Measurements from ENCODE around the gene PRRT4. TPM values are rescaled to one million over a fixed set of nuclear protein-coding genes. Genes with fewer than 3 reads are reported as not detected.

PRRT4 gene
- total and polyA plus RNA-seq, 9 of the 15 experiments (the other 6 are each of a cell fraction or from before 2014, with no cell fraction given) = not detected

DNA sequence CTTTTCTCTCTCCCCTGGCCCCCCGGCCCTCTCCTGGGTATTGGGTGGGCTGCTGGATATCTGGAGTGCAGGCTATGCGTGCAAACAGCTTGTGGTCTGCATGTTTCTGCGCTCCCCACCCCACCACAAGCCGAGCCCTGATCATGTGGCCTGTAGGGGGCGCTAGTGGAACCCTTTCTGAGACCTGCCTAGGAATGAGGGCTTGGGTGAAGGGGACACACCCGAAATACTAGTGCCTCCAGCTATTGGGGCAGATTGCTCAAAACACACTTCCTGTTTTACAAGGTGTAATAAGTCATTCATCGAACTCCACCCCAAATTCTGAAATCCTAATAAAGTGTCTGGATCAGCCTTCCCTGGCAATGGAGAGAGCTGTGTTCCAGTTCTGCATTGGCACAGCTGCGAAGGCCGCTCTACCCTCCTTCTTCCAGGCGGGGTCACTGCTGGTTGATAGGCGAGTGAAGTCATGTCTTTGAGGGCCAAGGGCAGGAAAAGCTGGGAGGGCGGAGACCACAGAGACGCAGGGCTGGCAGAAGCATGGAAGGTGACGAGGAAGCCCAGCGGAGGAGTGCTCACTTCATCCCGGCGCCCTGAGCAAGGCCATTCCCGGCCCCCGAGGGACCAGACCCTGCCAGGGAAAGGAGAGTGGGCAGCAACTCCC lies 19.8 kb upstream of the PRRT4 start (continued):
- TF ChIP-seq, protein P1, sequence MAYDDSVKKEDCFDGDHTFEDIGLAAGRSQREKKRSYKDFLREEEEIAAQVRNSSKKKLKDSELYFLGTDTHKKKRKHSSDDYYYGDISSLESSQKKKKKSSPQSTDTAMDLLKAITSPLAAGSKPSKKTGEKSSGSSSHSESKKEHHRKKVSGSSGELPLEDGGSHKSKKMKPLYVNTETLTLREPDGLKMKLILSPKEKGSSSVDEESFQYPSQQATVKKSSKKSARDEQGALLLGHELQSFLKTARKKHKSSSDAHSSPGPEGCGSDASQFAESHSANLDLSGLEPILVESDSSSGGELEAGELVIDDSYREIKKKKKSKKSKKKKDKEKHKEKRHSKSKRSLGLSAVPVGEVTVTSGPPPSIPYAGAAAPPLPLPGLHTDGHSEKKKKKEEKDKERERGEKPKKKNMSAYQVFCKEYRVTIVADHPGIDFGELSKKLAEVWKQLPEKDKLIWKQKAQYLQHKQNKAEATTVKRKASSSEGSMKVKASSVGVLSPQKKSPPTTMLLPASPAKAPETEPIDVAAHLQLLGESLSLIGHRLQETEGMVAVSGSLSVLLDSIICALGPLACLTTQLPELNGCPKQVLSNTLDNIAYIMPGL (CRISPR knock-in tag; IDR thresholded peaks at IDR 0.05) = peak; percentile 37; the same call in 1 of the 2 replicates
- TF ChIP-seq CEBPG (CRISPR knock-in tag; IDR thresholded peaks at IDR 0.05) (no peak), CEBPG (tag; conservative IDR thresholded peaks at IDR 0.05 in 1 of 2, IDR thresholded peaks at IDR 0.05 in 1 of 2) (no peak), MAZ (CRISPR knock-in tag; conservative IDR thresholded peaks at IDR 0.05 in 1 of 2, IDR thresholded peaks at IDR 0.05 in 1 of 2) (peak in 1 of 2 experiments; percentile 32; a peak in 2 of 4 replicates), ZNF644 (tag; IDR thresholded peaks at IDR 0.05; ENCODE audit: low read depth) (no peak), PYGO2 (tag; IDR thresholded peaks at IDR 0.05) (no peak), TBL1XR1 (IDR thresholded peaks at IDR 0.05; ENCODE audit: low read length in 2 of 2) (0 out of 4 replicates have a peak, but pooled peaks of 1 of the 2 experiments have one; percentile 5), LCOR (CRISPR knock-in tag; IDR thresholded peaks at IDR 0.05) (no peak), CBFB (CRISPR knock-in tag; IDR thresholded peaks at IDR 0.05) (peak; percentile 86), NR2C2 (CRISPR knock-in tag; IDR thresholded peaks at IDR 0.05) (peak; percentile 42; the same call in 1 of the 2 replicates), NR2C2 (tag; IDR thresholded peaks at IDR 0.05) (no peak), FOXK2 (conservative IDR thresholded peaks at IDR 0.05 in 1 of 2, IDR thresholded peaks at IDR 0.05 in 1 of 2; ENCODE audit: low read depth in 2 of 2) (no peak), KLF16 (IDR thresholded peaks at IDR 0.05) (peak; percentile 72), XRCC5 (IDR thresholded peaks at IDR 0.05; ENCODE audit: low read depth, low read length) (peak; percentile 83; the same call in 1 of the 2 replicates), ZNF282 (CRISPR knock-in tag; IDR thresholded peaks at IDR 0.05) (peak; percentile 42; the same call in 1 of the 2 replicates), RBM17 (IDR thresholded peaks at IDR 0.05; ENCODE audit: borderline replicate concordance, low read depth, low read length) (no peak), SPI1 (IDR thresholded peaks at IDR 0.05; ENCODE audit: borderline replicate concordance, low read depth, low read length) (peak; percentile 63; the same call in 1 of the 2 replicates), ZFX (CRISPR knock-in tag; IDR thresholded peaks at IDR 0.05) (no peak)
- TF ChIP-seq, protein P2, sequence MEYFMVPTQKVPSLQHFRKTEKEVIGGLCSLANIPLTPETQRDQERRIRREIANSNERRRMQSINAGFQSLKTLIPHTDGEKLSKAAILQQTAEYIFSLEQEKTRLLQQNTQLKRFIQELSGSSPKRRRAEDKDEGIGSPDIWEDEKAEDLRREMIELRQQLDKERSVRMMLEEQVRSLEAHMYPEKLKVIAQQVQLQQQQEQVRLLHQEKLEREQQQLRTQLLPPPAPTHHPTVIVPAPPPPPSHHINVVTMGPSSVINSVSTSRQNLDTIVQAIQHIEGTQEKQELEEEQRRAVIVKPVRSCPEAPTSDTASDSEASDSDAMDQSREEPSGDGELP (CRISPR knock-in tag; IDR thresholded peaks at IDR 0.05; ENCODE audit: borderline replicate concordance) = peak; percentile 52; the same call in 1 of the 2 replicates
- TF ChIP-seq, protein P3, sequence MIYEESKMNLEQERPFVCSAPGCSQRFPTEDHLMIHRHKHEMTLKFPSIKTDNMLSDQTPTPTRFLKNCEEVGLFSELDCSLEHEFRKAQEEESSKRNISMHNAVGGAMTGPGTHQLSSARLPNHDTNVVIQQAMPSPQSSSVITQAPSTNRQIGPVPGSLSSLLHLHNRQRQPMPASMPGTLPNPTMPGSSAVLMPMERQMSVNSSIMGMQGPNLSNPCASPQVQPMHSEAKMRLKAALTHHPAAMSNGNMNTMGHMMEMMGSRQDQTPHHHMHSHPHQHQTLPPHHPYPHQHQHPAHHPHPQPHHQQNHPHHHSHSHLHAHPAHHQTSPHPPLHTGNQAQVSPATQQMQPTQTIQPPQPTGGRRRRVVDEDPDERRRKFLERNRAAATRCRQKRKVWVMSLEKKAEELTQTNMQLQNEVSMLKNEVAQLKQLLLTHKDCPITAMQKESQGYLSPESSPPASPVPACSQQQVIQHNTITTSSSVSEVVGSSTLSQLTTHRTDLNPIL (CRISPR knock-in tag; IDR thresholded peaks at IDR 0.05) = no peak
- TF ChIP-seq, protein P4, sequence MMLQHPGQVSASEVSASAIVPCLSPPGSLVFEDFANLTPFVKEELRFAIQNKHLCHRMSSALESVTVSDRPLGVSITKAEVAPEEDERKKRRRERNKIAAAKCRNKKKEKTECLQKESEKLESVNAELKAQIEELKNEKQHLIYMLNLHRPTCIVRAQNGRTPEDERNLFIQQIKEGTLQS (IDR thresholded peaks at IDR 0.05) = no peak
- TF ChIP-seq, protein P4 (CRISPR knock-in tag; conservative IDR thresholded peaks at IDR 0.05) = peak; percentile 60; the same call in 1 of the 2 replicates

Data from K562 (cell line).